ENCODE results near the gene ZNF516. TPM values are rescaled to one million over a fixed set of nuclear protein-coding genes. Genes with fewer than 3 reads are reported as not detected.

The ZNF516 gene
- total and polyA plus RNA-seq, 2 of the 4 experiments (the other 2 are of a cell fraction) = 7.9 to 16.9 TPM

GRCh38 chr18:76463358-76463757 lies 31.7 kb downstream of the ZNF516 start:
- WGBS, 2 experiments (ENCODE audit: extremely low coverage in 2 of 2, insufficient read length in 1 of 2) = 96% methylated on average over 9 of the region's 18 CpGs; no CpG with 5 or more reads in 1 of the 2 experiments

More at GRCh38 chr18:76463358-76463757, 31.7 kb downstream of the ZNF516 start:
- no peak overlapping the region for H3K4me3 ChIP-seq (ENCODE audit: insufficient read depth, low read depth, low read length)
- H2AFZ ChIP-seq (replicated peaks; ENCODE audit: low read length, poor library complexity) = no peak overlapping the region
- no peak overlapping the region for H3K9ac ChIP-seq (ENCODE audit: low read depth, low read length)
- H2AK5ac ChIP-seq (ENCODE audit: low read depth, low read length) = no peak overlapping the region
- no peak overlapping the region for H3K4me2 ChIP-seq (ENCODE audit: low read depth, low read length)
- H2AK9ac ChIP-seq (replicated peaks; ENCODE audit: low read depth, low read length, poor library complexity) = no peak overlapping the region
- H2BK20ac ChIP-seq (ENCODE audit: low read depth, low read length) = no peak overlapping the region
- peaks cover 28 to 94% of the 10 kb centered on the region in 2 experiments for H3K79me1 ChIP-seq (ENCODE audit: low read depth in 1 of 2, low read length in 2 of 2)
- dilution Hi-C loops (cut with HindIII; ENCODE audit: low sequenced_read_pairs, unreplicated experiment) (no loop called here), in situ Hi-C loops (cut with MboI; ENCODE audit: low sequenced_read_pairs) (loop anchor here (25.0 kb wide), 1 partner anchor 649 kb away; no protein-coding TSS in a partner anchor), intact Hi-C loops (cut with micrococcal nuclease) (no loop called here)
- peaks cover 28% of the 10 kb centered on the region for H3K9me1 ChIP-seq (ENCODE audit: insufficient read depth, low read length)
- H3K27ac ChIP-seq (ENCODE audit: insufficient read depth, low read length) = no peak overlapping the region
- H3K4ac ChIP-seq (ENCODE audit: low read depth, low read length) = no peak overlapping the region
- no peak overlapping the region for H3K23ac ChIP-seq (ENCODE audit: low read depth, low read length)
- BruUV-seq (replicated peaks) = no TSS peak
- ATAC-seq (ENCODE audit: low read depth) = no peak
- DNase-seq = no peak
- no peaks in the 10 kb centered on the region for H3K27me3 ChIP-seq (ENCODE audit: control insufficient read depth, insufficient read depth, low read length)
- H2BK5ac ChIP-seq (ENCODE audit: low read depth, low read length, poor library complexity, severe bottlenecking) = no peak overlapping the region
- POLR2A ChIA-PET (ENCODE audit: unreplicated experiment) = no interaction called here
- H3K14ac ChIP-seq (replicated peaks; ENCODE audit: low read depth, low read length) = no peak overlapping the region
- H4K8ac ChIP-seq (ENCODE audit: low read depth in 2 of 2, low read length in 2 of 2) = no peak overlapping the region
- H4K20me1 ChIP-seq (ENCODE audit: insufficient read depth, low read length) = peaks cover 64% of the 10 kb centered on the region
- no peak overlapping the region for H2BK120ac ChIP-seq (ENCODE audit: low read depth, low read length)
- H3K36me3 ChIP-seq (ENCODE audit: control insufficient read depth, insufficient read depth, low read length) = peaks cover 21% of the 10 kb centered on the region
- no peak for TF ChIP-seq MAFK (IDR thresholded peaks at IDR 0.05; ENCODE audit: low read depth, low read length)
- H4K91ac ChIP-seq (ENCODE audit: insufficient read depth, low read depth, low read length) = no peak overlapping the region
- H3K4me1 ChIP-seq (ENCODE audit: control insufficient read depth, insufficient read depth, low read length) = peaks cover 27% of the 10 kb centered on the region
- no peak overlapping the region for H3K56ac ChIP-seq (ENCODE audit: extremely low read depth, insufficient read depth, low read length)
- H2BK15ac ChIP-seq (ENCODE audit: low read depth, low read length) = no peak overlapping the region
- no peaks in the 10 kb centered on the region for H3K9me3 ChIP-seq (ENCODE audit: control insufficient read depth, insufficient read depth, low read length)
- H4K5ac ChIP-seq (ENCODE audit: low read depth, low read length) = no peak overlapping the region
- H3K18ac ChIP-seq (ENCODE audit: low read depth, low read length) = no peak overlapping the region
- CTCF ChIA-PET = no interaction called here
